GM12891 (cell line): ENCODE results near the gene CTPS1.
A peak's percentile ranks its signal among the peaks of the same experiment; 100 is the strongest.

Experiments used
- DNase-seq: peaks from one replicate; pipeline ENCODE4 v3.0.0; 2011; ENCODE audit warnings: low spot score; ENCODE audit not compliant: insufficient read length
- FAIRE-seq: peaks from 2 replicates; lab custom pipeline; 2011; peaks lifted over from hg19 to GRCh38; lab: Jason Lieb, UNC
- PAX5 ChIP-seq: IDR thresholded peaks from 2 replicates; pipeline ENCODE4 v1.6.1; 2011; ENCODE audit warnings: low read length, moderate library complexity, mild to moderate bottlenecking; ENCODE audit not compliant: insufficient read depth, severe bottlenecking
- POLR2A ChIP-seq: IDR thresholded peaks from 2 replicates; pipeline ENCODE4 v1.6.1; 2011; ENCODE audit warnings: low read depth, low read length, control low read depth
- POLR2AphosphoS5 ChIP-seq: IDR thresholded peaks from 2 replicates; pipeline ENCODE4 v1.6.1; 2011; ENCODE audit warnings: low read depth, low read length, control low read depth
- POU2F2 ChIP-seq: IDR thresholded peaks from 2 replicates; pipeline ENCODE4 v1.6.1; 2011; ENCODE audit warnings: low read depth, mild to moderate bottlenecking, control low read depth, low read length, moderate library complexity
- SPI1 ChIP-seq: IDR thresholded peaks from 2 replicates; pipeline ENCODE4 v1.6.1; 2011; ENCODE audit warnings: low read depth, low read length, control low read depth
- TAF1 ChIP-seq: IDR thresholded peaks from 2 replicates; pipeline ENCODE4 v1.6.1; 2011; ENCODE audit warnings: low read depth, low read length, control low read depth

CTPS1 gene

DNA sequence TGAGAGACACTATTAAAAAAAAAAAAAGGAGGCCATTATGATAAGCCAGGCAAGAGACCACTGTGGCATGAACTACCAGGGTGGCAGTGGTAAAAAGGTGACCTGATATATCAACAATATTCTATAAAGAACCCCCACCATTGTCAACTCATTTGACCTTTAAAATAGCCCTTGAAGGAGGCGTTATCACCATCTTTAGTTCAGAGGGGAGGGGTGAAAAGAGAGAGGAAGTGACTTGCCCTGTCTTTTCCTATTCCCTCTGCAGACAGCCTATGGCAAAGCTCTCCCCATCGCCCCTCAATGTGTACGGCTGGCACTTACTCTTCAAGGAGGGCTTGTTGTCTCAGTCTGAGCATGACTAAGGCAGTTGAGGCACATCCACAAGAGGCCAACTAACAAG is 53.8 kb downstream of the CTPS1 start:
- DNase-seq (no peak), FAIRE-seq (no peak)
- TF ChIP-seq TAF1 (no peak), POLR2AphosphoS5 (no peak), POLR2A (no peak), PAX5 (no peak), POU2F2 (no peak), SPI1 (no peak)

DNA sequence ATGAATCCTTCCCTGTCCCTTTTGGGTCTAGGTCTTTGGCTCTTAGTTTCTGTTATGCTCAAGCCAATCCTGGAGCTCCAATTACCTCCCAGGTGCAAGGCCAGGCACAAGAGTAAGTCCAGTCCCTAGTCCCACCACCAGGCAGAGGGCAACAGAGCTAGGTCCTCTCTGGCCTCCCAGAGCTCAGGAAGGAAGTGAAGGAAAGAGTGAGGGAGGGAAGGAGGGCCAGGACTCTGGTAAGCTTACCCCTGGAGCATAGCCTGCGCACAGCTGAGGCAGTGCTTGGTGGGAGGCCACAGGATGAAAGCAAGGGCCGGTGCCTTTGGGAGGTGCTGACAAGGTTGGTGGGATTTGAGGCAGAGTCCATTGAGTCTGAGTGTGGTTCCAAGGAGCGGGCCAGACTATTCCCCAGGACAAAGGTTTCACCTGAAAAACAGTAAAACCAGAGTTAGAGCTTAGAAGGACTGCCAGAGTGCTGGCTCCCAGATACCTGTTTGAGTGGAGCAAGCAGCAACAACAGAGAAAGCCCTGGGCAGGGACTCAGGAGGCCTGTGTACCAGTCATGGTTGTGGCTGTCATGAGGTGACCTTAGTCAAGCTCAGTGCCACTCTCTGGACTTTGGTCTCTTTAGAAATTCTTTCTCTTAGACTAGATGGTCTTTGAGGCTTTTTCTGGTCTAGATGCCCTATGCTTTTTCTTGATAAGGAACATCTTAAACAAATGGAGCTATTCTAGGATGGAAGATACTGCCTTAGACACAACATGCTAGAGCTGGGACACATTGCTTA is 57.8 kb downstream of the CTPS1 start:
- FAIRE-seq (no peak), DNase-seq (no peak)
- TF ChIP-seq POU2F2 (no peak), PAX5 (no peak), TAF1 (no peak), POLR2AphosphoS5 (no peak), SPI1 (no peak), POLR2A (no peak)

DNA sequence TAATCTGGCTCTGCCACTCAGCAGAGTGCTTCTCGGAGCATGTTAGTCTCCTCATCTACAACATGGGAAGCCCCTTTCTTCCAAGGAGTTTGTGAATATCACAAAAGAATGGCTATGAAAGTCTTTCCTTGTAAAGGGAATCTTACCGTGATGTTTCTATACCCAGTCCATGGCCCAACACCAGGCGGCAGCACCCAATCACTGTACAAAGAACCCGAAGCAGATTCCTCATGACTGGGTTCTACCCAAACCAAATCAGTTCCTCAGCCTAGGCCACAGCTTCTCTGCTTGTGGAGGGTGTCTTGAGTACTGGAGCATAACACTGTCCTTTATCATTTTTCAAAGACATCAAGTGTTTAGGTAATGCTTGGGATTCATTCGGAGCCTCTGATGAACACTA is 58.6 kb downstream of the CTPS1 start:
- FAIRE-seq (no peak), DNase-seq (no peak)
- no peak for TF ChIP-seq SPI1
- no peak for TF ChIP-seq PAX5
- TF ChIP-seq POU2F2 = no peak
- no peak for TF ChIP-seq POLR2A
- TF ChIP-seq POLR2AphosphoS5 = no peak
- no peak for TF ChIP-seq TAF1

DNA sequence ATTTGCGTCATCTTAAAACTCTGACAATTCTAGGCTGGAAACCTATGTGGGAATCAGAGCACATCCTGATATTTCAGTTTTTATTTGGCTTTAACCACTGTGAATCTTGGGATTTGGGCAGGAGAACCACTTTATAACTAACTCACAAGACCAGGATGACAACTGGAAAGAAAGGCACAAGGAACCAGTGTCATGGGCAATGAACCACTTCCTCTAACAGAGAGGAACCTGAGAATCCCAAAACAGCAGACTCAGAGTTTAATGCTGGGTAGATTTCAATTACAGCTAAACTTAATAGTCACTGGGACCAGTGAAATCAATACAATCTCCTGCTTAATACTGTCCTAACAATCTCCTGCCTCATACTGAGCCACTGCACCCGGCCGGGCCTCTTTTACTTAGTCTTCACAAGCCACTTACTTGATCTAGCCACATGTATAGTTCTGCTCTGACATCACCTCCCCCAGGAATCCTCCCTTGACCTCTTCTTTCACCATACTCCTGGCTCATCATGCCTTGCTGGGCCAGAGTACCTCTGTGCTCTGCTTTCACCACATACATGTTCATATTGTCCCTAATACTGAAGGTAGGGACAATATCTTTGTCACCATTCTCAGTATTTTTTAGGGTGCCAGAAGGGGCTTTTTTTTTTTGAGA is 62.2 kb downstream of the CTPS1 start:
- FAIRE-seq (no peak), DNase-seq (no peak)
- TF ChIP-seq POLR2A (no peak), PAX5 (no peak), POU2F2 (no peak), POLR2AphosphoS5 (no peak), SPI1 (no peak), TAF1 (no peak)

GRCh38 chr1:41044187-41044586 is 64.7 kb downstream of the CTPS1 start:
- TF ChIP-seq POU2F2 (no peak), POLR2A (no peak), TAF1 (no peak), SPI1 (no peak)

GRCh38 chr1:41045740-41046139 is 66.2 kb downstream of the CTPS1 start:
- no peak for TF ChIP-seq POU2F2
- no peak for TF ChIP-seq TAF1
- FAIRE-seq (no peak), DNase-seq (no peak)

More at GRCh38 chr1:41044187-41044586, 64.7 kb downstream of the CTPS1 start:
- no peak for FAIRE-seq
- DNase-seq = no peak

DNA sequence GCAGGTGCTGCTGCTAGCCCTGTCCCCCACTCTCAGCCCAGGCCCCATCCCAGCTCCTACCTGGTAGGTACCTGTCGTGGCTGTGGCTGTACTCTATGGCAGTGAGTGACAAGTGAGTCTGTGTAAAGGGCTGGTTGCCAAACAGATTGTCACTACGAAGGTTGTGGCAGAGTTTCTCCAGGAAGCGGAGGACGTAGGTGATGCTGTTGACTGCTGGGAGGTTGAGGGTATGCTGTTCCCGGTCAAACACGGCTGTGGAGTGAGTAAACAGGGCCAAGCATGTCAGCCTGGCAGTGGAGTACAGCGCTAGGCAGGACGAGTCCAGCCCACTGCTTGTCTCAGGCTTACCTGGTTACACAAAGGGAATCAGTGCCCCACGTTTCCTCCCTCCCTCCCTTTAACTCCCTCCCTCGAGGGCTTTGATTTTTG is 66.9 kb downstream of the CTPS1 start:
- TF ChIP-seq TAF1 (no peak), POLR2AphosphoS5 (no peak), POU2F2 (no peak), PAX5 (no peak), POLR2A (no peak), SPI1 (no peak)
- no peak for FAIRE-seq
- no peak for DNase-seq

DNA sequence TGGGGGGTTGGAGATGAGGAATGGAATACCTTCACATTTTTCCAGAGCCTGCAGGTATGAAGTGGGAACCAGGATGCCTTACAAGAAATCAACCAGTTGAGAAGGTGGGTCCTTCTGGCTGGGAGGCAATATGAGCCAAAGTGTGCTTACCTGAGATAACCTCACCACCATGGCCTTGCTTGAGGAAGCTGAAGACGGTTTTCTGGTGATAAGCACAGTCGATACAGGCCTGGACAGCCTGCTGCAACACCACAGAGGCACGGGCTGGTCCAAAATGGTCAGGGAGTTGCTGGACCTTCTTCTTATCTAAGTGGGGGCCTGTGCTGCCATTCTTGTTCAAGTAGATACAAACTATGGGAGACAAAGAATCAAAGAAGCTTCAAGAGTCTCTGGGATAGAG is 69.0 kb downstream of the CTPS1 start:
- FAIRE-seq = no peak

GRCh38 chr1:41051022-41051421 is 71.5 kb downstream of the CTPS1 start:
- DNase-seq (no peak), FAIRE-seq (no peak)
- no peak for TF ChIP-seq SPI1
- TF ChIP-seq POLR2AphosphoS5 = no peak
- TF ChIP-seq POLR2A = no peak

More for the DNA sequence above, 69.0 kb downstream of the CTPS1 start:
- no peak for DNase-seq
- TF ChIP-seq PAX5 (no peak), POLR2A (no peak), SPI1 (no peak), TAF1 (no peak), POU2F2 (no peak), POLR2AphosphoS5 (no peak)

- DNase-seq (no peak), FAIRE-seq (no peak)
- TF ChIP-seq SPI1 (peak; percentile 90), TAF1 (no peak), PAX5 (no peak), POU2F2 (no peak), POLR2A (no peak), POLR2AphosphoS5 (no peak)
Measured at GRCh38 chr1:41053316-41053715, 73.8 kb downstream of the CTPS1 start.
